ENCODE measurements around the gene NBL1.
"Not testable (repeated sequence)": the region's sequence is repeated elsewhere in the genome, so short reads cannot be mapped to it uniquely, and the experiment has no call there.

- TF ChIP-seq CTCF (IDR thresholded peaks at IDR 0.05; ENCODE audit: low read depth, low read length, missing input control); RAD21 (IDR thresholded peaks at IDR 0.05); SP1 (IDR thresholded peaks at IDR 0.05); TAF1 (conservative IDR thresholded peaks at IDR 0.05); EGR1 (IDR thresholded peaks at IDR 0.05; ENCODE audit: low read depth in 2 of 2); RXRA (IDR thresholded peaks at IDR 0.05); FOXA1 (IDR thresholded peaks at IDR 0.05); REST (IDR thresholded peaks at IDR 0.05); YY1 (IDR thresholded peaks at IDR 0.05): not testable (repeated sequence)
Observed at GRCh38 chr1:19639228-19639627, 4.9 kb upstream of the NBL1 start.
